ENCODE results near the gene CAVIN2.
A peak's percentile ranks its signal among the peaks of the same experiment; 100 is the strongest.

Gene CAVIN2

DNA sequence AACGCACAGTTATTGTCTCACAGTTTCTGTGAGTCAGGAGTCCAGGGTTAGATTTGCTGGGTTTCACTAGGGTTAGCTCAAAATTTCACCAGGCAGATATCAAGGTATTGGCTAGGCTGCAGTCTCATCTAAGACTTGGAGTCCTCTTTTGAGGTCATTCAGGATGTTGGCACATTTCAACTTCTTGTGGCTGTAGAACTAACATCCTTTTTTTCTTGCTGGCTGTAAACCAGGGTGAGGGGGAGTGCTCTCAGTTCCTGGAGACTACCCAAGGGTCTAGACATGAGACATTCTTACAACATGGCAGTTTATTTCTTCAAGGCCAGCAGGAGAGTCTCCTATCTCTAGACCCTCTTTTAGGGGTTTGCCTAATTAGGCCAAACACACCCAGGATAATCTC is 12.8 kb upstream of the CAVIN2 start:
- H3K27ac ChIP-seq, result no peak overlapping the region
- DNase-seq (ENCODE audit: low spot score), result no peak
- TF ChIP-seq, protein P1, sequence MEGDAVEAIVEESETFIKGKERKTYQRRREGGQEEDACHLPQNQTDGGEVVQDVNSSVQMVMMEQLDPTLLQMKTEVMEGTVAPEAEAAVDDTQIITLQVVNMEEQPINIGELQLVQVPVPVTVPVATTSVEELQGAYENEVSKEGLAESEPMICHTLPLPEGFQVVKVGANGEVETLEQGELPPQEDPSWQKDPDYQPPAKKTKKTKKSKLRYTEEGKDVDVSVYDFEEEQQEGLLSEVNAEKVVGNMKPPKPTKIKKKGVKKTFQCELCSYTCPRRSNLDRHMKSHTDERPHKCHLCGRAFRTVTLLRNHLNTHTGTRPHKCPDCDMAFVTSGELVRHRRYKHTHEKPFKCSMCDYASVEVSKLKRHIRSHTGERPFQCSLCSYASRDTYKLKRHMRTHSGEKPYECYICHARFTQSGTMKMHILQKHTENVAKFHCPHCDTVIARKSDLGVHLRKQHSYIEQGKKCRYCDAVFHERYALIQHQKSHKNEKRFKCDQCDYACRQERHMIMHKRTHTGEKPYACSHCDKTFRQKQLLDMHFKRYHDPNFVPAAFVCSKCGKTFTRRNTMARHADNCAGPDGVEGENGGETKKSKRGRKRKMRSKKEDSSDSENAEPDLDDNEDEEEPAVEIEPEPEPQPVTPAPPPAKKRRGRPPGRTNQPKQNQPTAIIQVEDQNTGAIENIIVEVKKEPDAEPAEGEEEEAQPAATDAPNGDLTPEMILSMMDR (conservative IDR thresholded peaks at IDR 0.05; ENCODE audit: low read depth), result no peak
- ChIA-PET POLR2A (ENCODE audit: low non-redundant PET) (no interaction called here), CTCF (no interaction called here)

DNA sequence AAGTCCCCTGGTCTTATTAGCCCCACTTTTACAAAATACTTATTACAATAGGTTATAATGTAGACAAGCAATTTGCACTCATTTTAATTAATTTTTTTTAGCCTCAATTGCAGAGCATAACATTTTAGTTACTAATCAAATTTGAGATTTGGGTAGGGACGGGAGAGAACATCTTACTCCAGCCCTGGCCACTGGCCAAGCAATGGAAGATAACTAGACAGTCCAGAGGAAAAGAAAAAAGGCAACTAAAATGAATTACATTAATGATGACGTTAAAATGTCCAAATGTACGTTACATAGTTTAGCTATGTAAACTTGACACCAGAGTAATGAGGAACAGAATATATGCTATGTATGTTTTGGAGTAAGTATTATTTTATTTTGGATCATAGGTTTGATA is 11.0 kb upstream of the CAVIN2 start:
- no peak overlapping the region for H3K27ac ChIP-seq
- ChIA-PET POLR2A (ENCODE audit: low non-redundant PET) (no interaction called here), CTCF (no interaction called here)
- TF ChIP-seq, protein P1 (conservative IDR thresholded peaks at IDR 0.05; ENCODE audit: low read depth), result no peak
- no peak for DNase-seq (ENCODE audit: low spot score)

DNA sequence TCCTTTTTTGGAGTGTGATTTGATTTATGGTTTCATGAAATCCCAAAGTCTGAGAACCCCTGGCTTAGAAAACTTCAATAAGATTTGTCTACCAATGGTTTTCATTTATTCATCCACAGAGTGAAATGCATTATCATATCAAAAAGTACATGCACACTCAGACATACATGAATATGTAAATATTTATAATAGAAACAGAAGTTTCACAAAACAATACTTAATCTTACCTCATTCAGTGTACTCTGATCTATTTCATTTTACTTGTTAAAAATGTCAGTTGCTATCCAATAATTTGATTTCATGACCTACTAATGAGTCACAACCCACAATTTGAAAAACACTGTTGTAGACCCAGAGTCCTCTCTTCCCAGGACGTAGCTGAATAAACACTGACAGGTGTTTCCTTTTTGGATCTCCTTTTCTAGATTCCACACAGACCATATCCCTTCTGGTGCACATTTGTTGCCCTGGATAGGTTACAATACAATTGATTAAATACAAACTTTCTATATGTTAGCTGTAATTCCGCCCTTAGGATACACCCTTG is 10.4 kb upstream of the CAVIN2 start:
- CTCF ChIA-PET, result no interaction called here
- POLR2A ChIA-PET (ENCODE audit: low non-redundant PET), result no interaction called here
- H3K27ac ChIP-seq, result no peak overlapping the region
- TF ChIP-seq, protein P1 (conservative IDR thresholded peaks at IDR 0.05; ENCODE audit: low read depth), result no peak
- DNase-seq (ENCODE audit: low spot score), result peak; percentile 13

DNA sequence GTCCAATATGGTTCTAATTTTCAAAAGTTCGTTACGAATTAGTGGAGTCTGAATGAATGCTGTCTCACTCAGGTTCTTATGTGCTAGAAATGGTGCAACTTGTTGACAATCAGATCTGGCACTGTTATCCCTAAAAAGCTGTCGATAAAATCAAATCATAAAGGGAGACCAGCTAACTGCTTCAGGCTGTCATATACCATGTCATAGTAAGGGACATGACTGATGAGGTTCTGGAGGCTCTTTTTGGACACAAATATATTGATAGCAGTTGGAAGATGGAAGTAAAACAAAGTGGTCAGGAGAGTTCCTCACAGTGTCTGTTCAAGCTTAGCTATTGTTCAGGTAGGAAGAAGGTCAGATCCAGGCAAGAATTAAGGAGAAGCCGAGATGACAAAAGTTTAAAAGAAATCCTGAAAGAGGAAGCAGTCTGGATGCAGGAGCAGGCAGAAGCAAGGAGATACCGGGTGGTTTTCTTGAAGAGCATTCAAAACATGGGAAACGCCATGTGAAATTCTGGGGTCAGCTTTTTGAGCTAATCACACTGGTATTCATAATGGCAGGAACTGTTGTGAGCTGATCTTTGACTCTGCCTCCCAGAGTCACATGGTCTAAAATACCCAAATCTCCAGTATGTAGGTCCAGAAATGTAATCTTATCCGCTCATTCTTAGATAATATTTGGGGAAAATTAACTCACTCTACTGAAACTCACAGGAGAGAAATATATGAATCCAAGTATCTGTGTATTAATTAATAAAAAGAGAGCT is 9.4 kb upstream of the CAVIN2 start:
- POLR2A ChIA-PET (ENCODE audit: low non-redundant PET), result no interaction called here
- H3K27ac ChIP-seq, result no peak overlapping the region
- no peak for DNase-seq (ENCODE audit: low spot score)
- TF ChIP-seq, protein P1 (conservative IDR thresholded peaks at IDR 0.05; ENCODE audit: low read depth), result no peak
- CTCF ChIA-PET, result interaction anchor here (1.2 kb wide), 1 partner anchor 44 kb away, joined by 4 read pairs; no protein-coding TSS in a partner anchor

DNA sequence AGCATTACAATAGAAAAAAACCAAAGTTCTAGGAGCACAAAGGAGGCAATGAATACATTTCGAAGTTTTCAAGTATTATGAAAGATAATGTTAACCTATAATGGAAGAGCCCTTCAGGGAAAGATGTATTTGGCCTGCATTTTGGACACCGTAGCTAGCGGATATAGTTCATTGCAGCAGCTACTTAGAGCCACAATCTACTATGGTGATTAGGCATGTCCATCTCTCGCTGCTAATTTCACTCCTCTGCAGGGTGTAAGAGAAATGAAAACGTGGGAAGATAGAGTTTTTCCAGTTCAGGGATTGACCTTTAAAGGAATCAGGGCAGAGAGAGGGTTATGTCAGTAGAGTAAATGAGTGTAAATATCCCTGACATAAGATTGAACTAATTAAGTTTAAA is 8.5 kb upstream of the CAVIN2 start:
- DNase-seq (ENCODE audit: low spot score), result no peak
- ChIA-PET POLR2A (ENCODE audit: low non-redundant PET) (no interaction called here), CTCF (no interaction called here)
- H3K27ac ChIP-seq, result no peak overlapping the region
- TF ChIP-seq, protein P1 (conservative IDR thresholded peaks at IDR 0.05; ENCODE audit: low read depth), result no peak

DNA sequence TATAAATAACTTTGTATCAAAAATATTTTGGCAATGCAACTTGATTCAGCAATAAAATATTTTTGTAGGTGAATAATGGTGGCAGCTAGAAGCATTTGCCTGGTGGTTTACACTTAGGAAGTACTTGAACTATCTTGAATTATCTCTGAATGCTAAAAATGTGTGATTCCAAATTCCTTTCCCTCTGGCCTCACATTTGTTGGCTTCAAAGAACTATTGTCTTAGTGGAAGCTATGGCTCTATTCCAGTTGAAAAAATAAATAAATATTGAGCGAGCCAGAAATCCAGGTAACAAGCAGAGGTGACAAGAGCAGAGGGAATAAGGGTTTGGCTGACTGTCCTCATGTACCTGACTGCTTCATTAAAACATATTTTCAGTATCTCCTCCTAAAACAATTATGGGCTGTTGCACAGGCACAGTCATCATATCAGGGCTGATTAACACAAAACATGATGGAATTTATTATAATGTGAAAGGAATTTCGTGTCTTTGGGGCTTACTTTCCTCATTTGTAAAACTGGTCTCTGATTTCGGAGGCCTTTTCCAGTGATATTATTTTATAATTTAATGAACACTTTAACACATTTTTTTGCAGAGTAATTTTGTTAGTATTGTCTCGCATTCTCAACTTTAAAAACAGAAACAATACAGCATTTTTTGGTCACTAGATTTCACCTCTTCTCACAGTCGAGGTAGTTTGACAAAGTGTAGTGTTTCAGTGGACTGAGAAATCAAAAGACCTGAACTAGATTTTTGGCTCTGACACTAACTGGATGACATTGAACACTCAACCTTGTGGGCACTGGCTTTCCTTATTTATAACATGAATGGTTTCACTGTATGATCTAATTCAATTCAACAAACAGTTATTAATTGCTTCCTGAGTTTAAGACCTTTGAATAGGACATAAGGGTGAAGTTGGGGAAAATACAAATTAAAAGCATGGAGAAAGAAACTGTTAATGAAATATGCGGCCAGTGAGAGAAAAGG is 7.8 kb upstream of the CAVIN2 start:
- CTCF ChIA-PET, result interaction anchor here (0.6 kb wide), 2 partner anchors 12 to 25 kb away, joined by 3 read pairs; no protein-coding TSS in a partner anchor
- no peak for DNase-seq (ENCODE audit: low spot score)
- TF ChIP-seq, protein P1 (conservative IDR thresholded peaks at IDR 0.05; ENCODE audit: low read depth), result no peak

More for the DNA sequence above, 7.8 kb upstream of the CAVIN2 start:
- H3K27ac ChIP-seq, result no peak overlapping the region
- POLR2A ChIA-PET (ENCODE audit: low non-redundant PET), result no interaction called here

Data from RWPE1 (cell line).